Skin of body (tissue), 2 donors: ENCODE data around the gene RALGAPA2. TPM values are rescaled to one million over a fixed set of nuclear protein-coding genes. Genes with fewer than 3 reads are reported as not detected.

Experiments
- small RNA-seq: library from RNA; depleted of rRNA; stranded (forward); fragments of <200 nt; gene quantifications from one replicate; pipeline ENCODE3, GENCODE V24; 2014; ENCODE audit warnings: low replicate concordance
- total RNA-seq: library from RNA; depleted of rRNA; stranded (reverse); fragments of >200 nt; gene quantifications from one replicate; pipeline ENCODE4 v1.2.3, GENCODE V29; 2014

Gene RALGAPA2
- total RNA-seq, 1 donor from 2014 or later = 31.9 TPM

Small RNA genes within 50 kb of the gene (small RNA-seq; reads per million reads assigned to genes)
- gene EIF4E2P1 = not detected
- not detected for gene RN7SL607P
